GM12878 (cell line): Measurements from ENCODE around the gene AKNA.

Experiments
- NFIC ChIP-seq: IDR thresholded peaks from 2 replicates; pipeline ENCODE4 v1.6.1; 2012; ENCODE audit warnings: low read depth, mild to moderate bottlenecking, inconsistent platforms, low read length, moderate library complexity
- YY1 ChIP-seq: IDR thresholded peaks from 2 replicates; pipeline ENCODE4 v1.6.1; 2011; ENCODE audit warnings: low read depth, mild to moderate bottlenecking, low read length

- no peak for TF ChIP-seq NFIC
- TF ChIP-seq YY1, result no peak
Measured at GRCh38 chr9:114421147-114421546, 33.4 kb upstream of the AKNA start.
